ENCODE results near the gene NNAT.
"Not testable (repeated sequence)": the region's sequence is repeated elsewhere in the genome, so short reads cannot be mapped to it uniquely, and the experiment has no call there.

NNAT gene

DNA sequence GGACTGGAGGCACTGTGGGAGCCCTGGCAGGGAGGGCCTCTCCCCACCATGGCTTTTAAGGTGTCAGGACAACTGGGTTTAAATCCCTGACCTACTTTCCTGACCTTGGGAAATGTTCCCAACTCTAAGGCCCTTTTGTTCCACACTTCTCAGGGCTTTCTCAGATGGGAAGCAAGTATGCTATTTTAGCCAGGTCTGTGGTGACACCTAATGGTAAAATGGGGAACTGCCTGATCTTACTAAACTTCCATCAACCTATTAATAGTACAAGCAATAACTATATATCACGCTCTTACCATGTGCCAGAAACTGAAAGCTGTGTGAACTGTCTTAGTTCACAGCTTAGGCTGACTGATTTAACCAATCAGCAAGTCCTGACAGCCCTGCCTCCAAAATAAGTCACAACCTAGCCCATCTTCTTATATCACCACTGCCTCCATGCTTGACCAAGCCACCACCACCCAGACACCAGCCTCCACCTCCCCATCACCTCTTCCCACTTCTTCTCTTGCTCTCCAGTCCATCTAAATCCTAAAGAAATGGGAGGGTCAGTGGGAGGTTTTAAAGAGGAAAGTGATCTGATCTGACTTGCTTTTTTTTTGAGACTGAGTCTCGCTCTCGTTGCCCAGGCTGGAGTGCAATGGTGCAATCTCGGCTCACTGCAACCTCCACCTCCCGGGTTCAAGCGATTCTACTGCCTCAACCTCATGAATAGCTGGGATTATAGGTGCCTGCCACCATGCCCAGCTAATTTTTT, 13.5 kb downstream of the NNAT start:
- Histone ChIP-seq H3K9ac (ENCODE audit: low read depth, low read length) (no peak overlapping the region), H3K4me3 (ENCODE audit: low read length) (no peak overlapping the region)
- WGBS = 81% methylated on average over 6 of the region's 6 CpGs

DNA sequence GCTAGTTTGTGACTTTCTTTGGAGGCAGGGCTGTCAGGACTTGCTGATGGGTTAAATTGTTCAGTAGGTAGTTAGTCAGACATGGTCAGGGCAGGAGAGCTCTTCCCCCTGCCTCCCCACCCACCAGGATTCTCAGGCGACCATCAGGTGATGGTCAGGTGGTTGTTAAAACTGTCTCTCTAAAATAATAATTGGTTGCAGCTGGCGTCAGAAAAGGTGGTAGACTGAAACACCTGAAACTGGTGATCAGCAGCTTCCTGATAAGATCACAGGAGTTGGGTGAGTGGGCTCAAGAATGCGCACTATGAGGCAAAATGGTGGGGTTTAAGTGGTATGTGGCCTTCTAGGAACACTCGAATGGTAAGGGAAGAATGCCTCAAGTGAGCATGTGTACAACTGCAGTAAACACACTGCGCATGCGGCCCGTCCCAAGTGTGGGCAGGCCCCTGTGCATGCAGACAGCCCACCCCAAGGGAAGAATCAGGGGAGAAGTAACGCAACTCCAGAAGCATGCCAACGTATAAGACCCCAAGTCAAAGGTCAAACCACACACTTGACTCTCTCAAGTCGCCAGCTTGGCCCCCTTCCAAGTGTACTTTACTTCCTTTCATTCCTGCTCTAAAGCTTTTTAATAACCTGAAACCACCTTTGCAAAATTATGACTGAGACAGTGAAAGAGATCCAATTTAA, 14.5 kb downstream of the NNAT start:
- Histone ChIP-seq H3K4me1 (ENCODE audit: insufficient read depth, low read length) (no peaks in the 10 kb centered on the region), H3K27ac (ENCODE audit: low read depth, low read length) (no peak overlapping the region), H3K9me3 (ENCODE audit: insufficient read depth, low read depth, low read length) (no peaks in the 10 kb centered on the region), H3K4me3 (ENCODE audit: low read length) (no peak overlapping the region), H3K27me3 (ENCODE audit: insufficient read depth, low read length) (no peaks in the 10 kb centered on the region), H3K9ac (ENCODE audit: low read depth, low read length) (no peak overlapping the region), H3K36me3 (ENCODE audit: insufficient read depth, low read length) (no peaks in the 10 kb centered on the region)
- 95% methylated on average over 10 of the region's 10 CpGs for WGBS

More for the DNA sequence above, 13.5 kb downstream of the NNAT start:
- no peaks in the 10 kb centered on the region for H3K27me3 ChIP-seq (ENCODE audit: insufficient read depth, low read length)
- H3K4me1 ChIP-seq (ENCODE audit: insufficient read depth, low read length) = no peaks in the 10 kb centered on the region
- H3K9me3 ChIP-seq (ENCODE audit: insufficient read depth, low read depth, low read length) = no peaks in the 10 kb centered on the region
- H3K27ac ChIP-seq (ENCODE audit: low read depth, low read length) = no peak overlapping the region
- H3K36me3 ChIP-seq (ENCODE audit: insufficient read depth, low read length) = no peaks in the 10 kb centered on the region

DNA sequence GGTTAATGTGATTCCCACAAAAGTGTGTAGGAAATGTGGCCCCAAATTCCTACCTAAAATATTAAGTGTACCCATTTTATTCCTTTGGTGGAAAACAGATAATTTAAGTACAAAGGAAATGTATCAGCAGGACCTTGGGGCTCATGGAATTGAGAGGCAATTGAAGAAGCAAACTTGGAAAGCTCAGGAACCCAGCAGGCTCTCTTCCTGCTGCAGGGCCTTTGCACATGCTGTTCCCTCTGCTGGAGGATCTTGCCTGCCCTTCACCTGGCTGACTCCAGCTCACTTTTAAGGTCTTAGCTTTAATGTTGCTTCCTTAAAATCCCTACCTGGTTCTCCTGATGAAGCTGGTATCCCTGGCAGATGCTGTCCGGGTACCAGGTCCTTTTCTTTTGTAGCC, 16.5 kb downstream of the NNAT start:
- no peak overlapping the region for H3K27ac ChIP-seq (ENCODE audit: low read depth, low read length)
- H3K4me3 ChIP-seq (ENCODE audit: low read length) = no peak overlapping the region
- H3K36me3 ChIP-seq (ENCODE audit: insufficient read depth, low read length) = no peaks in the 10 kb centered on the region
- no peaks in the 10 kb centered on the region for H3K4me1 ChIP-seq (ENCODE audit: insufficient read depth, low read length)
- H3K9ac ChIP-seq (ENCODE audit: low read depth, low read length) = no peak overlapping the region
- WGBS = 91% methylated on average over 1 of the region's 1 CpG
- H3K9me3 ChIP-seq (ENCODE audit: insufficient read depth, low read depth, low read length) = no peaks in the 10 kb centered on the region
- H3K27me3 ChIP-seq (ENCODE audit: insufficient read depth, low read length) = no peaks in the 10 kb centered on the region

DNA sequence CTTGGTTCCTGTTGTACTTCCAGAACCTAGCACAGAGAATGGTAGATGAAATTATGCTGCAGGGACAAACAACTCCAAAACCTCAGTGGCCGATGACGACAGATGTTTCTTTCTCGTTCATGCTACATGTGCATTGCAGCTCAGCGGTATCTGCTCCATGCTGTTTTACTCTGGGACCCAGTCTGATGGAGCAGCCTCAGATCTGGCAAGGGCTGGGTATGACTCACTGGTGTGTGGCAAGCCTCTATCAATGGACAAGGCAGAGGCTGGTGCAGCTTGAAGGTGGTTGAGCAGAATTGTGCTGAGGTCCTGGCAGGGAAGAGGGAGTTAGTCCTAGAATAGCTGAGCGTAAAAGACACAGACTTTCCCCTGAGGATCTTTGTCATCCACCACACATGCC, 17.0 kb downstream of the NNAT start:
- Histone ChIP-seq H3K27ac (ENCODE audit: low read depth, low read length) (no peak overlapping the region), H3K4me3 (ENCODE audit: low read length) (no peak overlapping the region), H3K36me3 (ENCODE audit: insufficient read depth, low read length) (no peaks in the 10 kb centered on the region), H3K4me1 (ENCODE audit: insufficient read depth, low read length) (no peaks in the 10 kb centered on the region), H3K9me3 (ENCODE audit: insufficient read depth, low read depth, low read length) (no peaks in the 10 kb centered on the region), H3K27me3 (ENCODE audit: insufficient read depth, low read length) (no peaks in the 10 kb centered on the region), H3K9ac (ENCODE audit: low read depth, low read length) (no peak overlapping the region)
- 97% methylated on average over 4 of the region's 5 CpGs for WGBS

DNA sequence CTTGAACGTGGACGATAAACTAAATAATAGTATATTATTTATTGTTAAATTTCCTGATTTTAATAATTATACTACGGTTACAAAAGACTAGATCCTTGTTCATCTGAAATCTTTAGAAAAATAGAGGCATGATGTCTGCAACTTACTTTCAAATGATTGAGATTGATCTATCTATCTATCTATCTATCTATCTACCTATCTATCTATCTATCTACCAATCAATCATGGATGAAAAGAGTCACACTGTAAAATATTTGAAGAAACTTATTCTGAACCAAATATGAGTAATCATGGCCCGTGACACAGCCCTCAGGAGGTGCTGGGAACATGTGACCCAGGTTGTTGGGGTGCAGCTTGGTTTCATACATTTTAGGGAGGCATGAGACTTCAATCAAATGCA, 18.4 kb downstream of the NNAT start:
- no peaks in the 10 kb centered on the region for H3K27me3 ChIP-seq (ENCODE audit: insufficient read depth, low read length)
- WGBS = 92% methylated on average over 1 of the region's 4 CpGs
- no peaks in the 10 kb centered on the region for H3K4me1 ChIP-seq (ENCODE audit: insufficient read depth, low read length)
- H3K9me3 ChIP-seq (ENCODE audit: insufficient read depth, low read depth, low read length) = no peaks in the 10 kb centered on the region
- H3K4me3 ChIP-seq (ENCODE audit: low read length) = no peak overlapping the region
- H3K9ac ChIP-seq (ENCODE audit: low read depth, low read length) = no peak overlapping the region
- H3K27ac ChIP-seq (ENCODE audit: low read depth, low read length) = no peak overlapping the region
- no peaks in the 10 kb centered on the region for H3K36me3 ChIP-seq (ENCODE audit: insufficient read depth, low read length)

DNA sequence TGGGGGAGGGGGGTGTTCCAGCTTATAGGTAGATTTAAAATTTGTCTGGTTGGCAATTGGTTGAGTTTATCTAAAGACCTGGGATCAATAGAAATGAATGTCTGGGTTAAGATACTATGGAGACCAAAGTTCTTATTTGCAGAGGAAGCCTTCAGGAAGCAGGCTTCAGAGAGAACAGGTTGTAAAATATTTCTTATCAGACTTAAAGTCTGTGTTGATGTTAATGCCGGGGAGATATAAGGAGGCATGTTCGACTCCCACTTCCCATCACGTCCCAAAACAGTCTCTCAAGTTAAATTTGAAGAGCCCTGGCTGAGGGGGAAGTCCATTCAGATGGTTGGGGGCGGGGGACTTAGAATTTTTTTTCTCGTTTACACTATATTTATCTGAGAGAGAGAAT, 19.0 kb downstream of the NNAT start:
- no peaks in the 10 kb centered on the region for H3K27me3 ChIP-seq (ENCODE audit: insufficient read depth, low read length)
- no peak overlapping the region for H3K27ac ChIP-seq (ENCODE audit: low read depth, low read length)
- H3K9me3 ChIP-seq (ENCODE audit: insufficient read depth, low read depth, low read length) = no peaks in the 10 kb centered on the region
- WGBS = 97% methylated on average over 3 of the region's 5 CpGs
- no peak overlapping the region for H3K4me3 ChIP-seq (ENCODE audit: low read length)
- no peaks in the 10 kb centered on the region for H3K4me1 ChIP-seq (ENCODE audit: insufficient read depth, low read length)
- no peaks in the 10 kb centered on the region for H3K36me3 ChIP-seq (ENCODE audit: insufficient read depth, low read length)
- no peak overlapping the region for H3K9ac ChIP-seq (ENCODE audit: low read depth, low read length)

DNA sequence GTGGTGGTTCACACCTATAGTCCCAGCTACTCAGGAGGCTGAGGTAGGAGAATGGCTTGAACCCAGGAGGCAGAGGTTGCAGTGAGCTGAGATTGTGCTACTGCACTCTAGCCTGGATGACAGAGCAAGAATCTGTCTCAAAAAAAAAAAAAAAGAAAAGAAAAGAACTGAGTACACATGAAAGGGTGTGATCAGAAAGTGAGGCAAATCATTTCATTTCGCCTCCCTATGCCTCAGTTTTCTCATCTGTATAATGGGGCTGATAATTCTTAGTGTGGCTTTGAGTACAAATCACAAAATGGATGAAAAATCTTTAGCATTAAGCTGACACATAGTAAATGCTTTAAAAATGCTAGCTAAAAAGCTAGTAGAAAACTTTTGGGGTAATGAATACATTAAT, 19.8 kb downstream of the NNAT start:
- H3K9ac ChIP-seq (ENCODE audit: low read depth, low read length); H3K27ac ChIP-seq (ENCODE audit: low read depth, low read length); H3K9me3 ChIP-seq (ENCODE audit: insufficient read depth, low read depth, low read length); H3K27me3 ChIP-seq (ENCODE audit: insufficient read depth, low read length); H3K36me3 ChIP-seq (ENCODE audit: insufficient read depth, low read length); H3K4me1 ChIP-seq (ENCODE audit: insufficient read depth, low read length); H3K4me3 ChIP-seq (ENCODE audit: low read length): not testable (repeated sequence)
- WGBS = 88% methylated on average over 1 of the region's 1 CpG

DNA sequence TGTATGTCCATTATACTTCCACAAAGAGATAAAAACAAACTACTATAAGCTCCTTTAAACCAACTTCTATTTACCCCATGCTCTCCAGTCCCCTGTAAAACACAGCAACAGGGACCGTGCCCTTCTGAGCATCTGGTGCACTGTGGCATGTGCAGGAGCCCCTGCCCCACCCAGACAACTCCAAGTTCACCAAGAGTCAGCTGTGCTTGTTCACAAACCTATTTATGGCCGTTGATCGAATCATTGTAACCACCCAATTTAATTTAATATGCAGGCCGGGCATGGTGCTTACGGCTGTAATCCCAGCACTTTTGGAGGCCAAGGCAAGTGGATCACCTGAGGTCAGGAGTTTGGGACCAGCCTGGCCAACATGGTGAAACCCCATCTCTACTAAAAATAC, 20.3 kb downstream of the NNAT start:
- H3K9ac ChIP-seq (ENCODE audit: low read depth, low read length) = no peak overlapping the region
- no peak overlapping the region for H3K27ac ChIP-seq (ENCODE audit: low read depth, low read length)
- no peaks in the 10 kb centered on the region for H3K9me3 ChIP-seq (ENCODE audit: insufficient read depth, low read depth, low read length)
- no peak overlapping the region for H3K4me3 ChIP-seq (ENCODE audit: low read length)
- no peaks in the 10 kb centered on the region for H3K27me3 ChIP-seq (ENCODE audit: insufficient read depth, low read length)
- 97% methylated on average over 5 of the region's 5 CpGs for WGBS
- H3K36me3 ChIP-seq (ENCODE audit: insufficient read depth, low read length) = no peaks in the 10 kb centered on the region
- no peaks in the 10 kb centered on the region for H3K4me1 ChIP-seq (ENCODE audit: insufficient read depth, low read length)

DNA sequence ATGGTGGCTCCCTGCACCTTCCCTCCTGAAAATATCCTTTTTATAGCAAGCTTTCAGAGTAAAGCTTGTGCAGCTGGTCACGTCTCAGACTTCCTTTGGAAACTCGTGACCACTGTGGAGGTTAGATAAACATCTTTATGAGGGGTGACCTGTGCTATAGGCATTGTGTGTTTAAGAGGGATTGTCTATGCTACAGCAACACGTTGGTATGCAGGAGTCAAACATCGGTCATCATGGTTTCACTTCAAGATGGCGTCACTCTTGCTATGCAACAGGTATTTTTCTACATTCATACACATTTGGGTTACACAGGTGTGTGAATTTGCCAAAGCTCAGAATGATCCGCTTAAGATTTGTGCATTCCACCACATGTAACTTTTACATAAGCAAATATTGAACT, 21.2 kb downstream of the NNAT start:
- Histone ChIP-seq H3K27me3 (ENCODE audit: insufficient read depth, low read length) (no peaks in the 10 kb centered on the region), H3K36me3 (ENCODE audit: insufficient read depth, low read length) (no peaks in the 10 kb centered on the region)
- WGBS = 91% methylated on average over 6 of the region's 6 CpGs

DNA sequence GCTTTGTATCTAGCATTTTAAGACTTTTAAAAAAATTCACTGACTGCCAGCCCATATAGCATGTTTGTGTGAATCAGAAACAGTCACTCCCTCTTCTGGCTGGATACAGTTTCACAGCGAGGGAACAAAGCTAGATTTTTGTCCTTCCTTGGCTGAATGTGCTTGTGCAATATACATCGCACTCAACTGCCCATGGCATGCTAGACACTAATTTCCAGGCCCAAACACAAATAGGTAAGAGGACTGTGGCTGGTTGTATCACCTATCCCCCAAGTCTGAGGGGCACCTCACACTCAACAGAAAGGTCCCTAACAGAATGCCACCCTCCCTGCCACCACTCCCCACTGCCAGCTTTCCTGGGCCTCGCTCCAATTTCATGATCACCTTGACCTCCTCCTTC, 22.8 kb downstream of the NNAT start:
- no peak overlapping the region for H3K9ac ChIP-seq (ENCODE audit: low read depth, low read length)
- no peaks in the 10 kb centered on the region for H3K36me3 ChIP-seq (ENCODE audit: insufficient read depth, low read length)
- no peaks in the 10 kb centered on the region for H3K9me3 ChIP-seq (ENCODE audit: insufficient read depth, low read depth, low read length)
- H3K27me3 ChIP-seq (ENCODE audit: insufficient read depth, low read length) = no peaks in the 10 kb centered on the region
- H3K4me3 ChIP-seq (ENCODE audit: low read length) = no peak overlapping the region
- H3K4me1 ChIP-seq (ENCODE audit: insufficient read depth, low read length) = no peaks in the 10 kb centered on the region
- no peak overlapping the region for H3K27ac ChIP-seq (ENCODE audit: low read depth, low read length)
- WGBS = 75% methylated on average over 3 of the region's 3 CpGs

More for the DNA sequence above, 21.2 kb downstream of the NNAT start:
- H3K9ac ChIP-seq (ENCODE audit: low read depth, low read length) = no peak overlapping the region
- H3K9me3 ChIP-seq (ENCODE audit: insufficient read depth, low read depth, low read length) = no peaks in the 10 kb centered on the region
- no peak overlapping the region for H3K4me3 ChIP-seq (ENCODE audit: low read length)
- no peaks in the 10 kb centered on the region for H3K4me1 ChIP-seq (ENCODE audit: insufficient read depth, low read length)
- H3K27ac ChIP-seq (ENCODE audit: low read depth, low read length) = no peak overlapping the region

DNA sequence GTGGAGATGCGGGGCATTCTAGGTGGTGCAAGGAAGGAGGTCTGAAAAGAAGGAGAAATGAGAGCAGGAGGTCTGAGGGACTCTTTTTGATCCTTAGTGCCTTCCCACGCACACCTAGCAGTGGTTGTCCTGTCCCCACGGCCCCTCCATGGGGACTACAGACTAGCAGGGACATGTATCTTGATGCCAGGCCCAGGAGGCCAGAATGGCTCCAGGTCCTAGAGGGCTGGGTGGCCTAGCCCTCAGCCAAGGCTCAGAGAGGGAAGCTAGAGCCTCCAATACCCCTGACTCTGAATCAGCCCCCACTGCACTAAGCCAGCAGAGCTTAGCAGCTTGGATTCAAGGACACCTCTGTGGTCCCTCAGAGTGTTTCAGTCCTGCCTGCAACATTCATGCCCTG, 23.3 kb downstream of the NNAT start:
- no peak overlapping the region for H3K27ac ChIP-seq (ENCODE audit: low read depth, low read length)
- H3K4me1 ChIP-seq (ENCODE audit: insufficient read depth, low read length) = no peaks in the 10 kb centered on the region
- 78% methylated on average over 3 of the region's 3 CpGs for WGBS
- H3K9ac ChIP-seq (ENCODE audit: low read depth, low read length) = no peak overlapping the region
- no peaks in the 10 kb centered on the region for H3K9me3 ChIP-seq (ENCODE audit: insufficient read depth, low read depth, low read length)
- H3K4me3 ChIP-seq (ENCODE audit: low read length) = no peak overlapping the region
- no peaks in the 10 kb centered on the region for H3K36me3 ChIP-seq (ENCODE audit: insufficient read depth, low read length)
- no peaks in the 10 kb centered on the region for H3K27me3 ChIP-seq (ENCODE audit: insufficient read depth, low read length)

All from HUES64 (cell line).